ENCODE data around the gene ATP13A4. TPM values are rescaled to one million over a fixed set of nuclear protein-coding genes. Genes with fewer than 3 reads are reported as not detected.

ATP13A4 gene
- total RNA-seq, 2 experiments from 2014 or later: 0.98 to 1.6 TPM

DNA sequence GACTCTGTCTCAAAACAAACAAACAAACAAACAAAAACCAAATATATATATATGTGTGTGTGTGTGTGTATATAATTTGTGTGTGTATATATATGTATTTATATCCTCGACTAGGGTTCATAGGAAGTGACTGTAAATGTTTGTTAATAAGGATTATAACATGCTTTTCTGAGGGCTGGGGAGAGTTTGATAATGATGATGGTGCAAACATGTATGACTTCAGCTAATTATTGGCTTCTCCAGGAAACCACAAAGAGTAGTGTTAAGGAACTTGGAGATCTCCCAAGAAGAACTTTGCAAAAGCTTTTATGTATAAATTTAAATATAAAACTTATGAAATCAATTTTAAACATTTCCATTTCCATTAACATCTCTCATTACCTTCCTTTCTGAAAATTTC, 34.4 kb upstream of the ATP13A4 start:
- peaks cover 13% of the 10 kb centered on the region for H3K36me3 Mint-ChIP-seq (ENCODE audit: low read depth)
- H3K27ac Mint-ChIP-seq: no peak overlapping the region
- H3K9me3 Mint-ChIP-seq: no peaks in the 10 kb centered on the region
- H3K27me3 Mint-ChIP-seq: no peaks in the 10 kb centered on the region
- no peaks in the 10 kb centered on the region for H3K36me3 ChIP-seq (ENCODE audit: insufficient read depth, low read length)
- no peaks in the 10 kb centered on the region for H3K27me3 ChIP-seq (ENCODE audit: control insufficient read depth in 1 of 2, insufficient read depth in 2 of 2, low read length in 2 of 2)
- no peak overlapping the region for H3K4me3 ChIP-seq (ENCODE audit: low read length)
- ChIA-PET CTCF (no interaction called here), POLR2A (no interaction called here)
- H3K27ac ChIP-seq (ENCODE audit: low read depth in 1 of 2, low read length in 2 of 2): no peak overlapping the region
- H3K4me3 Mint-ChIP-seq: no peak overlapping the region
- TF ChIP-seq, protein P1, sequence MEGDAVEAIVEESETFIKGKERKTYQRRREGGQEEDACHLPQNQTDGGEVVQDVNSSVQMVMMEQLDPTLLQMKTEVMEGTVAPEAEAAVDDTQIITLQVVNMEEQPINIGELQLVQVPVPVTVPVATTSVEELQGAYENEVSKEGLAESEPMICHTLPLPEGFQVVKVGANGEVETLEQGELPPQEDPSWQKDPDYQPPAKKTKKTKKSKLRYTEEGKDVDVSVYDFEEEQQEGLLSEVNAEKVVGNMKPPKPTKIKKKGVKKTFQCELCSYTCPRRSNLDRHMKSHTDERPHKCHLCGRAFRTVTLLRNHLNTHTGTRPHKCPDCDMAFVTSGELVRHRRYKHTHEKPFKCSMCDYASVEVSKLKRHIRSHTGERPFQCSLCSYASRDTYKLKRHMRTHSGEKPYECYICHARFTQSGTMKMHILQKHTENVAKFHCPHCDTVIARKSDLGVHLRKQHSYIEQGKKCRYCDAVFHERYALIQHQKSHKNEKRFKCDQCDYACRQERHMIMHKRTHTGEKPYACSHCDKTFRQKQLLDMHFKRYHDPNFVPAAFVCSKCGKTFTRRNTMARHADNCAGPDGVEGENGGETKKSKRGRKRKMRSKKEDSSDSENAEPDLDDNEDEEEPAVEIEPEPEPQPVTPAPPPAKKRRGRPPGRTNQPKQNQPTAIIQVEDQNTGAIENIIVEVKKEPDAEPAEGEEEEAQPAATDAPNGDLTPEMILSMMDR (IDR thresholded peaks at IDR 0.05): no peak
- intact Hi-C loops (cut with DNase I, micrococcal nuclease): no loop called here
- H3K4me1 Mint-ChIP-seq (ENCODE audit: low read depth): peaks cover 24% of the 10 kb centered on the region
- no peaks in the 10 kb centered on the region for H3K9me3 ChIP-seq (ENCODE audit: control insufficient read depth in 1 of 2, insufficient read depth in 1 of 2, low read length in 2 of 2)
- H3K4me1 ChIP-seq (ENCODE audit: insufficient read depth, low read length): peaks cover 16% of the 10 kb centered on the region
- ATAC-seq (ENCODE audit: poor library complexity): no peak
- DNase-seq: no peak

DNA sequence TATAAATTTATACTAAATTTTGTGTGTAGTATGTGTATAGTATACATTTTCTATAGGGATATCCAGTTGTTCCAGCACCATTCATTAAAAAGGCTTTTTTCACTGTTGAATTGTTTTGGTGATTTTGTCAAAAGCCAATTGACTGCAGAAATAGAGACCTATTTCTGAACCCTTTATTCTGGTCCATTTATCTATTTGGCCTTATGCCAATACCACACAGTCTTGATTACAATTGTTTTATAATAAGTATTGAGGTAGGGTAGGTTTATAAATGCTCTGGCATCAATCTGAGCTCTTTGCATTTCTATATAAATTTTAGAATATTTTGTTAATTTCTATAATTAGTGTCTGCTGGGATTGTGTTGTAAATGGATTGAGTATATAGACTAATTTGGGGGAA, 31.8 kb upstream of the ATP13A4 start:
- no peaks in the 10 kb centered on the region for H3K36me3 Mint-ChIP-seq (ENCODE audit: low read depth)
- Histone ChIP-seq H3K27ac (ENCODE audit: low read depth in 1 of 2, low read length in 2 of 2) (no peak overlapping the region), H3K4me3 (ENCODE audit: low read length) (no peak overlapping the region), H3K9me3 (ENCODE audit: control insufficient read depth in 1 of 2, insufficient read depth in 1 of 2, low read length in 2 of 2) (no peaks in the 10 kb centered on the region), H3K27me3 (ENCODE audit: control insufficient read depth in 1 of 2, insufficient read depth in 2 of 2, low read length in 2 of 2) (no peaks in the 10 kb centered on the region), H3K36me3 (ENCODE audit: insufficient read depth, low read length) (no peaks in the 10 kb centered on the region), H3K4me1 (ENCODE audit: insufficient read depth, low read length) (no peaks in the 10 kb centered on the region)
- CTCF ChIA-PET: interaction anchor here (0.5 kb wide), 1 partner anchor 699 kb away, joined by 4 read pairs; no protein-coding TSS in a partner anchor
- TF ChIP-seq, protein P1 (IDR thresholded peaks at IDR 0.05): no peak
- DNase-seq (no peak), ATAC-seq (ENCODE audit: poor library complexity) (no peak)
- no peaks in the 10 kb centered on the region for H3K9me3 Mint-ChIP-seq
- no peaks in the 10 kb centered on the region for H3K27me3 Mint-ChIP-seq
- H3K27ac Mint-ChIP-seq: no peak overlapping the region
- intact Hi-C loops (cut with DNase I, micrococcal nuclease): no loop called here
- POLR2A ChIA-PET: no interaction called here
- H3K4me3 Mint-ChIP-seq: no peak overlapping the region
- H3K4me1 Mint-ChIP-seq (ENCODE audit: low read depth): peaks cover 2% of the 10 kb centered on the region

DNA sequence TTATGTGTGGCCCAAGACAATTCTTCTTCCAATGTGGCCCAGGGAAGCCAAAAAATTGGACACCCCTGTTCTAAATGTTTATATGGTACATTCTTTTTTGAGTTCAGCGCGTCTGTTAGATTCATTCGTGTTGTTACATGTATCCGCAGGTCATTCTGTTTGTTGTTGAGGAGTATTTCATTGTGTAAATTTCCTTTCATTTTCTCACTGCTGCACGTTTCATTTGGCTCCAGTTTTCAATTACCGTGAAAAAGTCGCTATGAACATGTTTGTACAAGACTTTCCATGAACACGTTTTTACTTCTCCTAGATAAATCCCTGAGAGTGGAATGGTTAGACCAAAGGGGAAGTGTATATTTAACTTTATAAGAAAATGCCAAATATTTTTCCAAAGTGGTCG, 30.8 kb upstream of the ATP13A4 start:
- no peaks in the 10 kb centered on the region for H3K27me3 Mint-ChIP-seq
- Histone ChIP-seq H3K36me3 (ENCODE audit: insufficient read depth, low read length) (no peaks in the 10 kb centered on the region), H3K27ac (ENCODE audit: low read depth in 1 of 2, low read length in 2 of 2) (no peak overlapping the region), H3K4me3 (ENCODE audit: low read length) (no peak overlapping the region), H3K9me3 (ENCODE audit: control insufficient read depth in 1 of 2, insufficient read depth in 1 of 2, low read length in 2 of 2) (no peaks in the 10 kb centered on the region), H3K4me1 (ENCODE audit: insufficient read depth, low read length) (no peaks in the 10 kb centered on the region), H3K27me3 (ENCODE audit: control insufficient read depth in 1 of 2, insufficient read depth in 2 of 2, low read length in 2 of 2) (no peaks in the 10 kb centered on the region)
- CTCF ChIA-PET: no interaction called here
- intact Hi-C loops (cut with DNase I, micrococcal nuclease): no loop called here
- H3K4me1 Mint-ChIP-seq (ENCODE audit: low read depth): no peaks in the 10 kb centered on the region
- no peak for ATAC-seq (ENCODE audit: poor library complexity)
- no peak overlapping the region for H3K27ac Mint-ChIP-seq
- no peaks in the 10 kb centered on the region for H3K9me3 Mint-ChIP-seq
- POLR2A ChIA-PET: no interaction called here
- TF ChIP-seq, protein P1 (IDR thresholded peaks at IDR 0.05): no peak
- H3K4me3 Mint-ChIP-seq: no peak overlapping the region
- no peak for DNase-seq
- no peaks in the 10 kb centered on the region for H3K36me3 Mint-ChIP-seq (ENCODE audit: low read depth)
